NCI-H2029 treated with DMSO at 0.1 percent for 48 hours (cell line): Measurements from ENCODE around the gene RPP30.

ENCODE experiments used
- DNase-seq: peaks from one replicate; lab custom pipeline; 2025; lab: John Stamatoyannopoulos, UW

Gene RPP30

GRCh38 chr10:90944749-90945148 lies 73.0 kb downstream of the RPP30 start:
- no peak for DNase-seq

GRCh38 chr10:90945491-90946070 lies 73.8 kb downstream of the RPP30 start:
- no peak for DNase-seq

- no peak for DNase-seq
Observed at GRCh38 chr10:90947030-90947960, 75.5 kb downstream of the RPP30 start.
